OCI-LY7 (cell line): ENCODE results near the gene ANKRD44. TPM values are rescaled to one million over a fixed set of nuclear protein-coding genes. Genes with fewer than 3 reads are reported as not detected.

Source experiments
- BruUV-seq: library from RNA; stranded (reverse); fragments of 400-500 nt; replicated peaks from 2 replicates; lab custom pipeline; 2021; lab: Mats Ljungman, UMichigan
- CTCF ChIA-PET: fragments of 300-600 bp; sonication (Branson Sonifier 250); formaldehyde crosslinking; loops from one replicate; lab custom pipeline; 2022; ENCODE audit warnings: antibody characterized with exemption; ENCODE audit not compliant: unreplicated experiment; lab: Charles Lee
- POLR2A ChIA-PET: fragments of 300-600 bp; sonication (Branson Sonifier 250); formaldehyde crosslinking; loops from one replicate; lab custom pipeline; 2022; ENCODE audit warnings: antibody characterized with exemption; lab: Charles Lee
- DNase-seq: peaks from one replicate; pipeline ENCODE4 v3.0.0-alpha.2; 2015; ENCODE audit warnings: low spot score
- H2AFZ ChIP-seq: fragments of 200-600 bp; sonication (generic), shearing (Covaris generic); 2 replicates; pipeline ENCODE4 v1.6.1; 2014; ENCODE audit warnings: mild to moderate bottlenecking, antibody characterized with exemption, low read length, moderate library complexity
- H3K27ac ChIP-seq: fragments of 200-600 bp; sonication (generic); 2 replicates; pipeline ENCODE4 v1.5.1; 2014; ENCODE audit warnings: mixed run types, low read depth, mild to moderate bottlenecking, moderate library complexity, low read length, inconsistent platforms; ENCODE audit not compliant: poor library complexity, severe bottlenecking
- H3K36me3 ChIP-seq: fragments of 200-600 bp; sonication (generic); 2 replicates; pipeline ENCODE4 v1.6.1; 2014; ENCODE audit warnings: mild to moderate bottlenecking, antibody characterized with exemption, low read length, moderate library complexity, mixed read lengths; ENCODE audit not compliant: insufficient read depth
- H3K4me1 ChIP-seq: fragments of 200-600 bp; sonication (generic); 2 replicates; pipeline ENCODE4 v1.5.1; 2014; ENCODE audit warnings: mild to moderate bottlenecking, low read length; ENCODE audit not compliant: insufficient read depth, poor library complexity, severe bottlenecking
- H3K4me2 ChIP-seq: fragments of 200-600 bp; sonication (generic); 2 replicates; pipeline ENCODE4 v1.6.1; 2014; ENCODE audit warnings: mild to moderate bottlenecking, low read length
- H3K4me3 ChIP-seq: fragments of 200-600 bp; sonication (generic); 2 replicates; pipeline ENCODE4 v1.5.1; 2014; ENCODE audit warnings: mild to moderate bottlenecking, low read depth, low read length; ENCODE audit not compliant: poor library complexity, severe bottlenecking
- H3K79me2 ChIP-seq: fragments of 200-600 bp; sonication (generic); 2 replicates; pipeline ENCODE4 v1.6.1; 2016; ENCODE audit warnings: low read depth, mild to moderate bottlenecking, low read length, moderate library complexity, mixed read lengths; ENCODE audit not compliant: insufficient read depth
- H3K9me2 ChIP-seq: fragments of 200-600 bp; sonication (generic); 2 replicates; pipeline ENCODE4 v1.6.1; 2016; ENCODE audit warnings: mild to moderate bottlenecking, low read length, mixed read lengths; ENCODE audit not compliant: insufficient read depth
- H3K9me3 ChIP-seq: fragments of 200-600 bp; sonication (generic); 2 replicates; pipeline ENCODE4 v1.6.1; 2014; ENCODE audit warnings: mild to moderate bottlenecking, mixed run types, low read length, mixed read lengths
- H4K20me1 ChIP-seq: fragments of 200-600 bp; sonication (generic); 2 replicates; pipeline ENCODE4 v1.6.1; 2014; ENCODE audit warnings: mild to moderate bottlenecking, antibody characterized with exemption, low read length, moderate library complexity, mixed read lengths; ENCODE audit not compliant: insufficient read depth
- EZH2phosphoT487 ChIP-seq: fragments of 200-600 bp; sonication (generic); IDR thresholded peaks from 2 replicates; pipeline ENCODE4 v1.6.1; 2018; ENCODE audit warnings: low read depth, borderline replicate concordance, mild to moderate bottlenecking, mixed run types, antibody characterized with exemption, low read length, moderate library complexity, mixed read lengths
- intact Hi-C: fragments of 100-400 bp; cut with micrococcal nuclease; formaldehyde crosslinking; loops from one replicate; pipeline ENCODE4 v1.10.0; 2022; ENCODE audit not compliant: unreplicated experiment
- total RNA-seq, 2 experiments: library from RNA; depleted of rRNA in 1 of 2; stranded (reverse); fragments of >200 nt in 1 of 2; shearing (Covaris generic) in 1 of 2; gene quantifications; 2 replicates each; pipeline ENCODE4 v1.2.3, GENCODE V29; 2014 to 2022
- TF ChIP-seq, protein P1 (sequence below): fragments of 200-600 bp; sonication (generic); conservative IDR thresholded peaks from 2 replicates; pipeline ENCODE4 v1.5.1; 2014; ENCODE audit warnings: mild to moderate bottlenecking, antibody characterized with exemption, low read length, moderate library complexity, mixed read lengths

ANKRD44 gene
- total RNA-seq, 2 experiments from 2014 or later = 69.4 to 73.7 TPM

DNA sequence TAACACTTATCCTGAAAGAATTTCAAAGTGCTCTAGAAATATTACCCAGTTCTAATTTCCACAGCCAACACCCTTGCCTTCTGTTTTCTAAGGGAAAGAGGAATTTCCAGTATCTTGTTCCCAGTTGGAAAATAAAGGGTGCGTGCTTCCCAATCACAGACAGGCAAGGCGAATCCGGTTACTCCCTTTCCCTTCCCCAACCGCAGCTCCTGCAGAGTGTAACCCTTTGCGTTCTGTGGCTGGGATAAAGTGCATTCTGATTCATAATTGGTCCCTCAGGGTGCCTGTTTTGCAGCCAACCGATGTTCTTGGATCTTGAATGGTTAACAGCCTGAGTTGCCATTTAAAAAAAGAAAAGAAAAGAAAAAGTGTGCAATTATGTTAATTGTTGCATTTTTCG, 343.5 kb downstream of the ANKRD44 start:
- POLR2A ChIA-PET = interaction anchor here (0.7 kb wide), 1 partner anchor 146 kb away, joined by 4 read pairs; no protein-coding TSS in a partner anchor

DNA sequence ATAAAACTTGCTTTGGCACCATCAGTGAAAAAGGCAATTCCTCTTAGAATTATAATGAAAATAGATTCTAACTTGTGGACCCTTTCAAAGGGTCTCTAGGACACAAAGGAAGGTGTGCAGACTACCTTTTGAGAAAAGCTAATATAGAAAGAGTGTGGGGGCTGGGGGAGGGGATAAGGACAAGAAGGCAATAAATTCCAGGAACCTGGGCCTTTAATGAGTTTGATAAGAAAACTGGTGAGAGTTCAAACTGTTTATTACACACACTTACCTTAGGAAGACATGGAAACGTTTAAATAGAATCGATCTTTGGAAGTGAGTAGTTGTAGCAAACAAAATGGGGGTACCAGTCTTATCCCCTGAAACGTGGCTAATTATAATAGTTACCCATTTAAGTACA, 344.5 kb downstream of the ANKRD44 start:
- no peaks in the 10 kb centered on the region for H3K4me1 ChIP-seq
- H3K9me3 ChIP-seq = no peaks in the 10 kb centered on the region
- no peaks in the 10 kb centered on the region for H3K79me2 ChIP-seq
- DNase-seq = no peak
- no peaks in the 10 kb centered on the region for H3K36me3 ChIP-seq
- BruUV-seq = no TSS peak
- intact Hi-C loops = no loop called here
- ChIA-PET POLR2A (no interaction called here), CTCF (no interaction called here)
- no peaks in the 10 kb centered on the region for H4K20me1 ChIP-seq
- no peaks in the 10 kb centered on the region for H3K9me2 ChIP-seq
- TF ChIP-seq, protein P1, sequence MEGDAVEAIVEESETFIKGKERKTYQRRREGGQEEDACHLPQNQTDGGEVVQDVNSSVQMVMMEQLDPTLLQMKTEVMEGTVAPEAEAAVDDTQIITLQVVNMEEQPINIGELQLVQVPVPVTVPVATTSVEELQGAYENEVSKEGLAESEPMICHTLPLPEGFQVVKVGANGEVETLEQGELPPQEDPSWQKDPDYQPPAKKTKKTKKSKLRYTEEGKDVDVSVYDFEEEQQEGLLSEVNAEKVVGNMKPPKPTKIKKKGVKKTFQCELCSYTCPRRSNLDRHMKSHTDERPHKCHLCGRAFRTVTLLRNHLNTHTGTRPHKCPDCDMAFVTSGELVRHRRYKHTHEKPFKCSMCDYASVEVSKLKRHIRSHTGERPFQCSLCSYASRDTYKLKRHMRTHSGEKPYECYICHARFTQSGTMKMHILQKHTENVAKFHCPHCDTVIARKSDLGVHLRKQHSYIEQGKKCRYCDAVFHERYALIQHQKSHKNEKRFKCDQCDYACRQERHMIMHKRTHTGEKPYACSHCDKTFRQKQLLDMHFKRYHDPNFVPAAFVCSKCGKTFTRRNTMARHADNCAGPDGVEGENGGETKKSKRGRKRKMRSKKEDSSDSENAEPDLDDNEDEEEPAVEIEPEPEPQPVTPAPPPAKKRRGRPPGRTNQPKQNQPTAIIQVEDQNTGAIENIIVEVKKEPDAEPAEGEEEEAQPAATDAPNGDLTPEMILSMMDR = no peak
- TF ChIP-seq EZH2phosphoT487 = no peak
- H3K4me3 ChIP-seq = no peak overlapping the region
- H3K27ac ChIP-seq = no peak overlapping the region
- H3K4me2 ChIP-seq = no peak overlapping the region
- no peak overlapping the region for H2AFZ ChIP-seq

More for the DNA sequence above, 343.5 kb downstream of the ANKRD44 start:
- Histone ChIP-seq H3K9me3 (no peaks in the 10 kb centered on the region), H3K4me1 (no peaks in the 10 kb centered on the region), H4K20me1 (no peaks in the 10 kb centered on the region), H3K36me3 (no peaks in the 10 kb centered on the region), H3K27ac (no peak overlapping the region), H3K79me2 (no peaks in the 10 kb centered on the region), H3K4me2 (no peak overlapping the region), H3K9me2 (no peaks in the 10 kb centered on the region), H3K4me3 (no peak overlapping the region), H2AFZ (no peak overlapping the region)
- BruUV-seq = no TSS peak
- TF ChIP-seq, protein P1 = no peak
- TF ChIP-seq EZH2phosphoT487 = no peak
- DNase-seq = no peak
- CTCF ChIA-PET = no interaction called here
- intact Hi-C loops = no loop called here

DNA sequence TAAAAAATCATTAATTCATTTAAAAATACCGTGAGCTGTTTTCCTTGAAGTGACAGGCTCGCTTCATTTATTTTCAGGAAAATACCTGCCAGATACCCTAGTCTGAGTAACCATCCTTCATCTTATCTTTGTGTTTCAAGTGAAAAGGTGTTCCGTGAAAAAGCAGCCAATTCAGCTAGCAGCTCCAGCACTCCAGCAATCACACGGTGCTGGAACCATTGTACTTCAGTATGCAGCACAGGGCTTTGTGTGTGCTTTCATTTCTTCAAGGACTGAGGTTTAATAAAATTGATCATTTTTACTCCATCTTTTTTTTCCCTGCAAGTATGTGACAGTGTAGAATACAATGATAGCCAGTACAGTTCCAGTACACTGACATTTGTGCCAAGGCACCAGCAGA, 344.9 kb downstream of the ANKRD44 start:
- H3K9me2 ChIP-seq = no peaks in the 10 kb centered on the region
- no TSS peak for BruUV-seq
- H4K20me1 ChIP-seq = no peaks in the 10 kb centered on the region
- intact Hi-C loops = no loop called here
- POLR2A ChIA-PET = no interaction called here
- H3K36me3 ChIP-seq = no peaks in the 10 kb centered on the region
- H2AFZ ChIP-seq = no peak overlapping the region
- H3K4me1 ChIP-seq = no peaks in the 10 kb centered on the region
- H3K27ac ChIP-seq = no peak overlapping the region
- H3K9me3 ChIP-seq = no peaks in the 10 kb centered on the region
- CTCF ChIA-PET = no interaction called here
- H3K4me2 ChIP-seq = no peak overlapping the region
- TF ChIP-seq, protein P1 = no peak
- H3K79me2 ChIP-seq = no peaks in the 10 kb centered on the region
- no peak for DNase-seq
- H3K4me3 ChIP-seq = no peak overlapping the region
